GM23248 (cell line): ENCODE measurements around the gene SCGB1D4. TPM values are rescaled to one million over a fixed set of nuclear protein-coding genes. Genes with fewer than 3 reads are reported as not detected.

ENCODE experiments used
- DNase-seq: peaks from one replicate; pipeline ENCODE4 v3.0.0-alpha.2; 2015
- H2AFZ ChIP-seq: fragments of 200-600 bp; sonication (generic); 2 replicates; pipeline ENCODE4 v1.6.1; 2016; ENCODE audit warnings: antibody characterized with exemption
- H3F3A ChIP-seq: fragments of 200-600 bp; sonication (generic); 2 replicates; pipeline ENCODE4 v1.6.1; 2016; ENCODE audit warnings: mild to moderate bottlenecking, antibody characterized with exemption, mixed run types; ENCODE audit not compliant: insufficient read depth
- H3K27ac ChIP-seq: fragments of 200-600 bp; sonication (generic); 2 replicates; pipeline ENCODE4 v1.5.1; 2016; ENCODE audit warnings: mild to moderate bottlenecking
- H3K27me3 ChIP-seq: fragments of 200-600 bp; sonication (generic); replicated peaks from 2 replicates; pipeline ENCODE4 v1.6.1; 2016; ENCODE audit warnings: mild to moderate bottlenecking; ENCODE audit not compliant: insufficient read depth
- H3K36me3 ChIP-seq: fragments of 200-600 bp; sonication (generic); 2 replicates; pipeline ENCODE4 v1.6.1; 2016; ENCODE audit warnings: low read depth, mild to moderate bottlenecking
- H3K4me1 ChIP-seq: fragments of 200-600 bp; sonication (generic); 2 replicates; pipeline ENCODE4 v1.6.1; 2016; ENCODE audit warnings: mild to moderate bottlenecking; ENCODE audit not compliant: insufficient read depth
- H3K4me2 ChIP-seq: fragments of 200-600 bp; sonication (generic); one replicate; pipeline ENCODE4 v1.6.1; 2016; ENCODE audit warnings: mild to moderate bottlenecking; ENCODE audit not compliant: unreplicated experiment
- H3K4me3 ChIP-seq: fragments of 200-600 bp; sonication (generic); 2 replicates; pipeline ENCODE4 v1.5.1; 2016; ENCODE audit warnings: mild to moderate bottlenecking
- H3K79me2 ChIP-seq: fragments of 200-600 bp; sonication (generic); 2 replicates; pipeline ENCODE4 v1.6.1; 2016; ENCODE audit warnings: mild to moderate bottlenecking; ENCODE audit not compliant: insufficient read depth
- H3K9ac ChIP-seq: fragments of 200-600 bp; sonication (generic); 2 replicates; pipeline ENCODE4 v1.6.1; 2016; ENCODE audit warnings: mild to moderate bottlenecking
- H3K9me2 ChIP-seq: fragments of 200-600 bp; sonication (generic); 2 replicates; pipeline ENCODE4 v1.6.1; 2016; ENCODE audit warnings: mixed run types, mild to moderate bottlenecking, moderate library complexity; ENCODE audit not compliant: insufficient read depth
- H3K9me3 ChIP-seq: fragments of 200-600 bp; sonication (generic); one replicate; pipeline ENCODE4 v1.6.1; 2017; ENCODE audit warnings: low read depth
- H4K20me1 ChIP-seq: fragments of 200-600 bp; sonication (generic); 2 replicates; pipeline ENCODE4 v1.6.0; 2016; ENCODE audit not compliant: insufficient read depth
- EZH2 ChIP-seq: fragments of 200-600 bp; sonication (generic); IDR thresholded peaks from 2 replicates; pipeline ENCODE4 v1.6.1; 2018; ENCODE audit warnings: antibody characterized with exemption, mild to moderate bottlenecking; ENCODE audit not compliant: insufficient read depth, poor library complexity, severe bottlenecking
- EZH2phosphoT487 ChIP-seq: fragments of 200-600 bp; sonication (generic); IDR thresholded peaks from 2 replicates; pipeline ENCODE4 v1.6.1; 2018; ENCODE audit warnings: antibody characterized with exemption, moderate library complexity, mild to moderate bottlenecking, low read depth; ENCODE audit not compliant: insufficient read depth
- WGBS, 2 experiments: methylation state at CpG; one replicate each; pipeline ENCODE4 v1.1.6; 2015 to 2017; ENCODE audit warnings: low lambda C conversion rate in 2 of 2, low coverage in 1 of 2; ENCODE audit errors: missing lambda C conversion rate in 2 of 2; 5-methylcytosine and 5-hydroxymethylcytosine counted together
- in situ Hi-C: fragments of 300-500 bp; cut with MboI; formaldehyde crosslinking; loops from 2 replicates; pipeline ENCODE4 v1.15.0; 2020
- polyA plus RNA-seq: library from polyadenylated mRNA; unstranded; fragments of >200 nt; fragmentation: Nextera tagmentation; extraction: Ambion mirVana; gene quantifications from 2 replicates; pipeline ENCODE4 v1.2.1, GENCODE V29; 2016
- total RNA-seq: library from RNA; depleted of rRNA; stranded (reverse); fragments of >200 nt; shearing (Covaris generic); gene quantifications from 2 replicates; pipeline ENCODE4 v1.2.3, GENCODE V29; 2014

The SCGB1D4 gene
- total and polyA plus RNA-seq, 2 experiments from 2014 or later = not detected

GRCh38 chr11:62266558-62266957 is 32.3 kb downstream of the SCGB1D4 start:
- Histone ChIP-seq H4K20me1 (no peaks in the 10 kb centered on the region), H3F3A (0 out of 2 replicates have a peak, but pooled peaks cover 5% of the 10 kb centered on the region), H3K4me3 (no peak overlapping the region), H3K9me3 (no peaks in the 10 kb centered on the region), H3K9ac (no peak overlapping the region), H2AFZ (0 out of 2 replicates have a peak overlapping the region, but pooled peaks have one; percentile 32), H3K27me3 (no peaks in the 10 kb centered on the region; the same call in 1 of the 2 replicates), H3K27ac (no peak overlapping the region), H3K4me1 (peaks cover 9% of the 10 kb centered on the region), H3K36me3 (no peaks in the 10 kb centered on the region), H3K9me2 (no peaks in the 10 kb centered on the region), H3K4me2 (no peak overlapping the region), H3K79me2 (no peaks in the 10 kb centered on the region)
- TF ChIP-seq EZH2phosphoT487 = no peak
- no peak for TF ChIP-seq EZH2
- in situ Hi-C loops = no loop called here
- WGBS, 2 experiments = 20 to 37% methylated on average over 4 of the region's 4 CpGs
- DNase-seq = peak; percentile 58

DNA sequence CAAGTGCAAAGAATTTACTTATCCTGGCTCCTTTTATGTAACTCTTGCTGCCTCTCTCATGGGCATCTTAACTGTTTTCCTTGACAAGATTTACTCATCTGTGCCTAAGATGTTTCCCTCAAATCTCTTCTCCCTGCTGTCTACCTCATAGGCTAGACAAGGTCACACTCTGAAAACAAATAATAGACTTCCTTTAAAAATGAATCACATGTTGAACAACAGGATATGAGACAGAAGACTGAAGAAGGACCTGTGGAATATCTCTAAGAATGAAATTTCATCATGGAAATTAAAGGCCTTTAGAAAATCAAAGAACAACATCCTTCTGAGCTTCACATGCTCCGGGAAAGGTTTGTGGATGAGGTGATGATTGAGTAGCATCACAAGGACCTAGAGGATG is 34.9 kb downstream of the SCGB1D4 start:
- Histone ChIP-seq H3K4me2 (no peak overlapping the region), H3K27ac (no peak overlapping the region), H3K36me3 (no peaks in the 10 kb centered on the region), H3F3A (0 out of 2 replicates have a peak, but pooled peaks cover 5% of the 10 kb centered on the region), H3K9me3 (no peaks in the 10 kb centered on the region), H3K27me3 (no peaks in the 10 kb centered on the region), H3K79me2 (no peaks in the 10 kb centered on the region), H3K9ac (no peak overlapping the region), H3K4me3 (no peak overlapping the region), H3K9me2 (no peaks in the 10 kb centered on the region), H2AFZ (no peak overlapping the region), H4K20me1 (no peaks in the 10 kb centered on the region), H3K4me1 (peaks cover 9% of the 10 kb centered on the region)
- 73 to 76% methylated on average over 1 of the region's 1 CpG for WGBS, 2 experiments
- no peak for TF ChIP-seq EZH2
- TF ChIP-seq EZH2phosphoT487 = no peak
- in situ Hi-C loops = no loop called here
- DNase-seq = peak; percentile 16

DNA sequence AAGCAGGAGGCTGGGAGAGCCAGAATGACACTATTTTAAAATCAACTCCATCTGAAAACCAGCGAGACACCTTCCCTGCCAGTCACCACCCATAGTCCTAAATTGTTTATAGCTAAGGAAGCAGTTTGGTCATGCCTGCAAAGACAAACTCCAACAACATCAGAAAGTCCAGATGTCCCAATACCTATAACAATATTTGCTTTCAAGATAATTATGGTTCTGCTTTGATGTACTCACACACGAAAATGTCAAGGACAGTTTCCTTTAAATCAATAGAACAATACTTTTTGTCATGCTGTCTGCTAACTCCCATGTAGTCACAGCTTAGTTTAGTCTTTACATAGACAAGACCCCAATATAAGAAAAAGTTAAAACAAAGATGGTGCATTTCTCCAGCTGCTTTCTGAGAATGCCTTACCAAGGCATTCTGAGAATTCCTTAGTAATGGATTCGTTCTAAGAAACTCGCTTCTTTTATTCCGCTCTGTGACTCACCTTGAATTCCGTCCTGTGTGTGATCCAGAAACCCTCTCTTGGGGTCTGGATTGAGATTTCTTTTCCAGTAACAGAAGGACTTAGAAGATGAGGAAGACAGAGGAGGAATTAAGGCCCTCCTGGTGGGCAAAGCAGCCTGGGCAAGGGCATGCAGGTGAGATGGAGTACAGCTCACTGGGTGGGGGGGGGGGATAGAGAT is 38.5 kb downstream of the SCGB1D4 start:
- no peak overlapping the region for H3K4me3 ChIP-seq
- H3K9ac ChIP-seq = no peak overlapping the region
- H3K27me3 ChIP-seq = no peaks in the 10 kb centered on the region
- H3K36me3 ChIP-seq = no peaks in the 10 kb centered on the region
- H3K27ac ChIP-seq = no peak overlapping the region
- no peak overlapping the region for H3K4me2 ChIP-seq
- no peak for TF ChIP-seq EZH2
- TF ChIP-seq EZH2phosphoT487 = no peak
- no peaks in the 10 kb centered on the region for H3K4me1 ChIP-seq
- no peak overlapping the region for H2AFZ ChIP-seq
- H4K20me1 ChIP-seq = no peaks in the 10 kb centered on the region
- WGBS, 2 experiments = 45 to 47% methylated on average over 6 of the region's 6 CpGs
- no peaks in the 10 kb centered on the region for H3K9me2 ChIP-seq
- 0 out of 2 replicates have a peak, but pooled peaks cover 5% of the 10 kb centered on the region for H3F3A ChIP-seq
- H3K9me3 ChIP-seq = no peaks in the 10 kb centered on the region
- in situ Hi-C loops = no loop called here
- DNase-seq = no peak
- H3K79me2 ChIP-seq = no peaks in the 10 kb centered on the region

- Histone ChIP-seq H3K4me1 (no peaks in the 10 kb centered on the region), H3K4me3 (no peak overlapping the region), H3K9me2 (no peaks in the 10 kb centered on the region), H3K9ac (no peak overlapping the region), H4K20me1 (no peaks in the 10 kb centered on the region), H3K4me2 (no peak overlapping the region), H3K79me2 (no peaks in the 10 kb centered on the region), H3K9me3 (no peaks in the 10 kb centered on the region), H2AFZ (no peak overlapping the region), H3K27me3 (no peaks in the 10 kb centered on the region), H3F3A (no peaks in the 10 kb centered on the region), H3K27ac (no peak overlapping the region), H3K36me3 (no peaks in the 10 kb centered on the region)
- TF ChIP-seq EZH2 (no peak), EZH2phosphoT487 (no peak)
- DNase-seq = peak; percentile 34
- in situ Hi-C loops = no loop called here
- WGBS, 2 experiments = 28 to 35% methylated on average over 2 of the region's 2 CpGs
Measured at GRCh38 chr11:62256281-62256680, 42.6 kb downstream of the SCGB1D4 start.
